Osteocyte (in vitro differentiated cells): Measurements from ENCODE around the gene RPS19BP1. TPM values are rescaled to one million over a fixed set of nuclear protein-coding genes. Genes with fewer than 3 reads are reported as not detected.
"Not testable (repeated sequence)": the region's sequence is repeated elsewhere in the genome, so short reads cannot be mapped to it uniquely, and the experiment has no call there.

Experiments
- DNase-seq: peaks from one replicate; pipeline ENCODE4 v3.0.0; 2021; ENCODE audit warnings: mixed read lengths; ENCODE audit not compliant: unreplicated experiment; ENCODE audit errors: extremely low spot score
- H3K27ac Mint-ChIP-seq: one replicate; pipeline ENCODE4 v1.8.0; 2021; ENCODE audit warnings: mild to moderate bottlenecking, mixed read lengths; ENCODE audit not compliant: unreplicated experiment
- H3K27me3 Mint-ChIP-seq: one replicate; pipeline ENCODE4 v1.8.0; 2021; ENCODE audit warnings: mixed read lengths; ENCODE audit not compliant: unreplicated experiment
- H3K36me3 Mint-ChIP-seq: one replicate; pipeline ENCODE4 v1.8.0; 2021; ENCODE audit warnings: mixed read lengths; ENCODE audit not compliant: unreplicated experiment
- H3K4me1 Mint-ChIP-seq: one replicate; pipeline ENCODE4 v1.8.0; 2021; ENCODE audit warnings: mixed read lengths; ENCODE audit not compliant: unreplicated experiment
- H3K4me3 Mint-ChIP-seq: one replicate; pipeline ENCODE4 v1.8.0; 2021; ENCODE audit warnings: mild to moderate bottlenecking, moderate library complexity, mixed read lengths; ENCODE audit not compliant: unreplicated experiment
- H3K9me3 Mint-ChIP-seq: one replicate; pipeline ENCODE4 v1.8.0; 2021; ENCODE audit warnings: mixed read lengths; ENCODE audit not compliant: unreplicated experiment
- total RNA-seq: library from RNA; stranded (reverse); gene quantifications from 2 replicates; pipeline ENCODE4 v1.2.1, GENCODE V29; 2021
- TF ChIP-seq, protein P1 (sequence below): fragments of 200-600 bp; sonication (generic); IDR thresholded peaks from 2 replicates; pipeline ENCODE4 v1.5.0; 2021; ENCODE audit warnings: antibody characterized with exemption, mild to moderate bottlenecking, moderate library complexity

Gene RPS19BP1
- total RNA-seq, 1 donor from 2014 or later = 53.1 TPM

DNA sequence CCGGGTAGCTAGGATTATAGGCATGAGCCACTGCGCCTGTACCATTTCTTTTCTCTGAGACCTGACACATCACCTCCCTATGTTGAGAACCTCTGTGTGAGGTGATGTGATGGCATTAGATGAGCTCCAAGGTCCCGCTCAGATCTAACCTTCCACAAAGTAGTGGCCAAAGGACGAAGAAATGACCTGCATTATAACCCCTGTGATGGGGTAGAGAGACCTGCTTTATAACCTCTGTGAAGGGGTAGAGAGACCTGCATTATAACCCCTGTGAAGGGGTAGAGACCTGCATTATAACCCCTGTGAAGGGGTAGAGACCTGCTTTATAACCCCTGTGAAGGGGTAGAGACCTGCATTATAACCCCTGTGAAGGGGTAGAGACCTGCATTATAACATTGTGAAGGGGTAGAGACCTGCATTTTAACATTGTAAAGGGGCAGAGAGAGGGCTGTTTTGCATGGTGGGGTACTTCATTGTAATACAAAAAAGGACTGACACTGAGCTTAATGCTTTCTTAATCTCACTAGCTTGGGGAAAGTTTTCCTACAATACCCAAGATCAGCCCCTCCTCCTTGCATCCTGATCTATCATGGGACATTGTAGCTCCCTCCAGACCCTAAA lies 21.9 kb downstream of the RPS19BP1 start:
- H3K36me3 Mint-ChIP-seq = peaks cover 64% of the 10 kb centered on the region
- H3K4me3 Mint-ChIP-seq = no peak overlapping the region
- DNase-seq = no peak
- peak overlapping the region; percentile 47 for H3K27ac Mint-ChIP-seq
- H3K27me3 Mint-ChIP-seq = no peaks in the 10 kb centered on the region
- peaks cover 4% of the 10 kb centered on the region for H3K4me1 Mint-ChIP-seq
- H3K9me3 Mint-ChIP-seq = no peaks in the 10 kb centered on the region
- TF ChIP-seq, protein P1, sequence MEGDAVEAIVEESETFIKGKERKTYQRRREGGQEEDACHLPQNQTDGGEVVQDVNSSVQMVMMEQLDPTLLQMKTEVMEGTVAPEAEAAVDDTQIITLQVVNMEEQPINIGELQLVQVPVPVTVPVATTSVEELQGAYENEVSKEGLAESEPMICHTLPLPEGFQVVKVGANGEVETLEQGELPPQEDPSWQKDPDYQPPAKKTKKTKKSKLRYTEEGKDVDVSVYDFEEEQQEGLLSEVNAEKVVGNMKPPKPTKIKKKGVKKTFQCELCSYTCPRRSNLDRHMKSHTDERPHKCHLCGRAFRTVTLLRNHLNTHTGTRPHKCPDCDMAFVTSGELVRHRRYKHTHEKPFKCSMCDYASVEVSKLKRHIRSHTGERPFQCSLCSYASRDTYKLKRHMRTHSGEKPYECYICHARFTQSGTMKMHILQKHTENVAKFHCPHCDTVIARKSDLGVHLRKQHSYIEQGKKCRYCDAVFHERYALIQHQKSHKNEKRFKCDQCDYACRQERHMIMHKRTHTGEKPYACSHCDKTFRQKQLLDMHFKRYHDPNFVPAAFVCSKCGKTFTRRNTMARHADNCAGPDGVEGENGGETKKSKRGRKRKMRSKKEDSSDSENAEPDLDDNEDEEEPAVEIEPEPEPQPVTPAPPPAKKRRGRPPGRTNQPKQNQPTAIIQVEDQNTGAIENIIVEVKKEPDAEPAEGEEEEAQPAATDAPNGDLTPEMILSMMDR = no peak

DNA sequence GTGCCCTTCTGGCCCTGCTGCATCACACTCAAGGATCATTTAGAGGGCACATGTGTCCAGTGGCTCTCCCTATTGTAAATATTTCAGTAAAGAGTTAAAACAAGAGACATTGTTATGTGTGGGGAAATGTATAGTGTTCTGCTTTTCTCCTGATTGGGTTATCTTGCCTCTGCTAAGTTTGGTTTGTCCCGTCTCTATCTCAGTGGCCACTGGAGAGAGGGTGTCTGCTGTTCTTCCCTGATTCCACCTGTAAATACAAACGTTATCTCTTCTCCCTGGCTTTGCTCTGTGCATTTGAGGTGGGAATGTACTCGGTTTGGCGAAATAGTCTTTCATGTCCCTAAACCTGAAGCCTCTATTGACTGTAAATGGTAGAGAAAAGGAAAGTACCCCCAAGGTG lies 24.2 kb downstream of the RPS19BP1 start:
- no peak overlapping the region for H3K4me3 Mint-ChIP-seq
- H3K4me1 Mint-ChIP-seq = peaks cover 6% of the 10 kb centered on the region
- DNase-seq = no peak
- no peaks in the 10 kb centered on the region for H3K9me3 Mint-ChIP-seq
- peaks cover 61% of the 10 kb centered on the region for H3K36me3 Mint-ChIP-seq
- TF ChIP-seq, protein P1 = no peak
- no peaks in the 10 kb centered on the region for H3K27me3 Mint-ChIP-seq
- H3K27ac Mint-ChIP-seq = no peak overlapping the region

GRCh38 chr22:39507021-39507420 lies 25.5 kb downstream of the RPS19BP1 start:
- peaks cover 53% of the 10 kb centered on the region for H3K36me3 Mint-ChIP-seq
- not testable (repeated sequence) for H3K27me3 Mint-ChIP-seq, H3K4me3 Mint-ChIP-seq, H3K9me3 Mint-ChIP-seq, H3K27ac Mint-ChIP-seq, DNase-seq
- peaks cover 13% of the 10 kb centered on the region for H3K4me1 Mint-ChIP-seq

GRCh38 chr22:39504071-39504470 lies 28.5 kb downstream of the RPS19BP1 start:
- H3K9me3 Mint-ChIP-seq = no peaks in the 10 kb centered on the region
- TF ChIP-seq, protein P1 = no peak
- H3K4me3 Mint-ChIP-seq = no peak overlapping the region
- H3K36me3 Mint-ChIP-seq = peaks cover 26% of the 10 kb centered on the region
- peak overlapping the region; percentile 41 for H3K27ac Mint-ChIP-seq
- H3K4me1 Mint-ChIP-seq = peaks cover 19% of the 10 kb centered on the region
- H3K27me3 Mint-ChIP-seq = no peaks in the 10 kb centered on the region
- no peak for DNase-seq

DNA sequence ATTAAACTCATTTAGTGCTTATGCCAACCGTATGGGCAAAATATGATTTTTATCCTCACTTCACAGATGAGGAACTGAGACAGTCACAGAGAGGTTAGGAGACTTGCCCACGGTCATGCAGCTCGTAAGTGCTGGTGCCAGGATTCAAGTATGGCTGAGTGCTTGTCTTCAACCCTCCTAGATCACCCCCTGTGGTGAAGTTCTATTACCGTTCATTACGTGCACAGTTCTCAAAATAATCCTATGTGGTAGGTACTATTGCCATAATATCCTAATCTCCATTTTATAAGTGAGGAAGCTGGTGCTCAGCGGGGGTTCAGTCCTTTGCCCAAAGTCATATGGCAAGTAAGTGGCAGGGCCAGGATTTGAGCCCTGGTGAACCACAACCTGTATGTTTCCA lies 28.9 kb downstream of the RPS19BP1 start:
- Mint-ChIP-seq H3K4me1 (peaks cover 19% of the 10 kb centered on the region), H3K4me3 (peak overlapping the region; percentile 99), H3K27ac (peak overlapping the region; percentile 41), H3K9me3 (no peaks in the 10 kb centered on the region), H3K27me3 (no peaks in the 10 kb centered on the region), H3K36me3 (peaks cover 24% of the 10 kb centered on the region)
- TF ChIP-seq, protein P1 = no peak
- no peak for DNase-seq
